Adrenal gland (tissue), 12 donors: ENCODE measurements around the gene CPT1A. TPM values are rescaled to one million over a fixed set of nuclear protein-coding genes. Genes with fewer than 3 reads are reported as not detected.

Experiments
- DNase-seq, 7 donors: peaks; one replicate each; pipeline ENCODE4 v3.0.0-alpha.2; 2019 to 2020
- H3K27ac ChIP-seq, 5 donors: fragments of 200-600 bp; sonication (generic) in 4 of 5; 1 replicate in 3 of 5; 2 replicates in 2 of 5; pipeline versions ENCODE4 v1.5.1 to v1.8.0; 2016 to 2020; ENCODE audit warnings: mild to moderate bottlenecking in 1 of 5
- H3K27me3 ChIP-seq: fragments of 200-600 bp; 2 replicates; pipeline ENCODE4 v1.8.0; 2021
- H3K36me3 ChIP-seq, 2 donors: fragments of 200-600 bp; replicated peaks in 1 of 2; 1 replicate in 1 of 2; 2 replicates in 1 of 2; pipeline versions ENCODE4 v1.5.1 to v1.8.0; 2018 to 2022
- H3K4me1 ChIP-seq, 2 donors: fragments of 200-600 bp; replicated peaks in 1 of 2; 1 replicate in 1 of 2; 2 replicates in 1 of 2; pipeline versions ENCODE4 v1.5.1 to v1.8.0; 2018 to 2021
- H3K4me3 ChIP-seq, 4 donors: fragments of 200-600 bp; sonication (generic) in 3 of 4; one replicate each; pipeline ENCODE4 v1.5.1; 2016 to 2018
- H3K9me3 ChIP-seq, 3 donors: fragments of 200-600 bp; sonication (generic) in 1 of 3; replicated peaks in 1 of 3; 1 replicate in 2 of 3; 2 replicates in 1 of 3; pipeline versions ENCODE4 v1.5.1 to v1.8.0; 2016 to 2021
- CTCF ChIP-seq, 6 experiments: fragments of 450-650 bp in 4 of 6; fragments of 200-600 bp in 2 of 6; sonication (generic) in 1 of 6; IDR thresholded peaks; 1 replicate in 5 of 6; 2 replicates in 1 of 6; pipeline versions ENCODE4 v1.5.1 to v1.8.0; 2016 to 2021; ENCODE audit warnings: antibody characterized with exemption in 6 of 6, mild to moderate bottlenecking in 2 of 6, moderate library complexity in 1 of 6
- POLR2A ChIP-seq, 2 donors: fragments of 450-650 bp; IDR thresholded peaks; one replicate each; pipeline ENCODE4 v1.6.1; 2017; ENCODE audit warnings: antibody characterized with exemption in 2 of 2, mild to moderate bottlenecking in 2 of 2, moderate library complexity in 1 of 2
- WGBS, 4 donors: extraction: QIAGEN DNeasy Blood & Tissue Kit in 2 of 4; methylation state at CpG; one replicate each; pipeline versions ENCODE4 v1.1.5 to v1.1.7; 2013 to 2017; 5-methylcytosine and 5-hydroxymethylcytosine counted together
- intact Hi-C, 2 donors: fragments of 100-400 bp; cut with DNase I; formaldehyde crosslinking; loops; one replicate each; pipeline versions ENCODE4 v1.14.1 to v1.15.0; 2022 to 2023
- polyA plus RNA-seq, 3 donors: library from polyadenylated mRNA; stranded (reverse); fragments of 200-250 nt in 2 of 3; fragments of 350-450 nt in 1 of 3; fragmentation: Illumina TruSeq in 1 of 3; extraction: RNeasy Lipid Tissue Mini Kit (QIAGEN cat#74804) in 1 of 3; gene quantifications; one replicate each; pipeline ENCODE4 v1.2.3, GENCODE V29; 2013 to 2014
- total RNA-seq, 9 donors: library from RNA; depleted of rRNA in 4 of 9; stranded (reverse); fragments of >200 nt in 4 of 9; fragments of 120-200 nt in 1 of 9; fragmentation: NEBNext Ultra II Directional in 1 of 9; extraction: Animal tissue kit (Norgen Biotek cat#: 25700) in 1 of 9; gene quantifications; one replicate each; pipeline versions ENCODE4 v1.1.0 to v1.2.4, GENCODE V29; 2013 to 2023
- donor health status: healthy with polysubstance abuse.
- donor health status: Bipolar disorder and iron deficiency.
- donor health status: DM: yes; HTN: yes; CAD: no.
- donor health status: DM: no; HTN: no; CAD: no.
- donor health status: DM: no; HTN: no; CAD: no.
- donor health status: DM: yes; HTN: yes; CAD: no.

The CPT1A gene
- total and polyA plus RNA-seq, 12 donors, result 15.2 to 140 (median 66.0) TPM

DNA sequence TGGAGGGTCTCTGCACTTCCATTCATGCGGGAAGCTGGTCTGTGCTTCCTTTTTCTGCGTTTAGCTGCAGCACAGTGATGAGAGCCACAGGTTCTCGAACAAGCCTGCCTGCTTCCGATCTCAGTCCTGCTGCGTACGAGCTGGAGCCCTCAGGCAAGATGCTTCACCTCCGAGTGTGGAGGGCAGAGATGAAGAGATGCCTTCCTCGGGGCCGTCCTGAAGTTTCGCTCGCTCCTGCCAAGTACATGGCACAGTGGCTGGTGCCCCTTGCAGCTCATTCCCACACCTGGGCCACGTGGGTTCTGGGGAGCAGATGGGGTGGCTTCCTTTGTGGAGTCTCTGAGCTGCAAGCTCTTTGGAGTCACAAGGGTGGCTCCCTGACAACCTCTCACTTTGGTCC lies 70.9 kb downstream of the CPT1A start:
- Histone ChIP-seq H3K36me3 (peaks cover 0 to 94% of the 10 kb centered on the region in 2 donors), H3K9me3 (no peaks in the 10 kb centered on the region), H3K4me1 (no peaks in the 10 kb centered on the region), H3K27me3 (no peaks in the 10 kb centered on the region), H3K27ac (no peak overlapping the region), H3K4me3 (no peak overlapping the region)
- no peak for DNase-seq
- WGBS, 4 donors, result 88 to 94% (median 91%) methylated on average over 9 to 12 of the region's 12 CpGs
- TF ChIP-seq CTCF (IDR thresholded peaks at IDR 0.05) (no peak), POLR2A (IDR thresholded peaks at IDR 0.05) (no peak)
- intact Hi-C loops, result no loop called here

- intact Hi-C loops, result no loop called here
- TF ChIP-seq CTCF (IDR thresholded peaks at IDR 0.05), result no peak
- TF ChIP-seq POLR2A (IDR thresholded peaks at IDR 0.05), result no peak
- Histone ChIP-seq H3K36me3 (peaks cover 0 to 72% of the 10 kb centered on the region in 2 donors), H3K9me3 (no peaks in the 10 kb centered on the region), H3K4me1 (no peaks in the 10 kb centered on the region), H3K27me3 (no peaks in the 10 kb centered on the region), H3K27ac (no peak overlapping the region), H3K4me3 (no peak overlapping the region)
- DNase-seq, result no peak
- WGBS, 4 donors, result 92 to 93% (median 93%) methylated on average over 11 of the region's 11 CpGs
These were observed 74.0 kb downstream of the CPT1A start for GRCh38 chr11:68767672-68768071.

DNA sequence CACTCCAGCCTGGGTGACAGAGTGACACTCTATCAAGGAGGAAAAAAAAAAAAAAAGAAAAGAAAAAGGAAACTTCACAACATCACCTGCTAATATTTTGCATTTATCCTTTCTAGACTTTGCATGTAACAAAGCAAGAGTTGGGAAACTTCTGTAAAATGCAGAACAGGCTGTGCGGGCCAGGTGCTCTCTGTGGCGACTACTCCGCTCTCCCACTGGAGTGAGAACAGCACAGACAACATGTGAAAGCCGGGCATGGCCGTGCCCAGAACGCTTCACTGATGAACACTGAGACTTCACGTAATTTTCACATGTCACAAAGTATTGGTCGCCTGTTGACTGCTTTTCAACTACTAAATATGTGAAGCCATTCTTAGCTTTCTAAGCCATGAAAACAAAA lies 74.9 kb downstream of the CPT1A start:
- no peaks in the 10 kb centered on the region for H3K9me3 ChIP-seq
- 95 to 96% (median 96%) methylated on average over 8 of the region's 8 CpGs for WGBS, 4 donors
- H3K36me3 ChIP-seq, result peaks cover 0 to 72% of the 10 kb centered on the region in 2 donors
- H3K4me3 ChIP-seq, result no peak overlapping the region
- H3K27ac ChIP-seq, result no peak overlapping the region
- no peaks in the 10 kb centered on the region for H3K27me3 ChIP-seq
- H3K4me1 ChIP-seq, result no peaks in the 10 kb centered on the region
- DNase-seq, result no peak
- intact Hi-C loops, result no loop called here
- no peak for TF ChIP-seq POLR2A (IDR thresholded peaks at IDR 0.05)
- TF ChIP-seq CTCF (IDR thresholded peaks at IDR 0.05), result no peak

DNA sequence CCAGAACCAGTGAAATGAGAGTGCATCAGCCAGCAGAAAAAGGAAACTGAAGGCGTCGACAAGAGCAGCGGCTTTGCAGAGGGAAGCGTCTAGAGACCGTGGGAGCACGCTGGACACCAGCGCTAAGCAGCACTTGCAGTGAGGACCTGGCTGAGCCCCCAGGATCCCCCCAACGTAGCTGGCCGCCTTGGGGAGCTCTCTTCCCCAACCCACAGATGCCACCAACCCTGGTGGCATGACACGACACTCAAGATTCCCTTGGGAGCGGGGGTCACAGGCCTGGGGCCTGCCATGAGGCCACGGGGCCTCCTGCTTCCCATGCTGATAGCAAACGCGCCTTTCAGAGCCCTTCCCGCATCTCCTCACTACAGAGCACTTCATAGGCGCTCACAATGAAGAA lies 77.0 kb downstream of the CPT1A start:
- no peak overlapping the region for H3K27ac ChIP-seq

More for the DNA sequence above, 77.0 kb downstream of the CPT1A start:
- no peaks in the 10 kb centered on the region for H3K9me3 ChIP-seq
- peaks cover 0 to 72% of the 10 kb centered on the region in 2 donors for H3K36me3 ChIP-seq
- no peak overlapping the region for H3K4me3 ChIP-seq
- intact Hi-C loops, result no loop called here
- TF ChIP-seq POLR2A (IDR thresholded peaks at IDR 0.05), result no peak
- no peak for TF ChIP-seq CTCF (IDR thresholded peaks at IDR 0.05)
- H3K4me1 ChIP-seq, result no peaks in the 10 kb centered on the region
- no peaks in the 10 kb centered on the region for H3K27me3 ChIP-seq
- DNase-seq, result no peak
- WGBS, 4 donors, result 85 to 96% (median 88%) methylated on average over 16 of the region's 16 CpGs
